ENCODE measurements around the gene ALMS1.
"Not testable (repeated sequence)": the region's sequence is repeated elsewhere in the genome, so short reads cannot be mapped to it uniquely, and the experiment has no call there.

Gene ALMS1

GRCh38 chr2:73626237-73626636 lies 240.6 kb downstream of the ALMS1 start:
- DNase-seq, result not testable (repeated sequence)

- DNase-seq, result not testable (repeated sequence)
Measured at GRCh38 chr2:73628493-73628892, 242.9 kb downstream of the ALMS1 start.

DNA sequence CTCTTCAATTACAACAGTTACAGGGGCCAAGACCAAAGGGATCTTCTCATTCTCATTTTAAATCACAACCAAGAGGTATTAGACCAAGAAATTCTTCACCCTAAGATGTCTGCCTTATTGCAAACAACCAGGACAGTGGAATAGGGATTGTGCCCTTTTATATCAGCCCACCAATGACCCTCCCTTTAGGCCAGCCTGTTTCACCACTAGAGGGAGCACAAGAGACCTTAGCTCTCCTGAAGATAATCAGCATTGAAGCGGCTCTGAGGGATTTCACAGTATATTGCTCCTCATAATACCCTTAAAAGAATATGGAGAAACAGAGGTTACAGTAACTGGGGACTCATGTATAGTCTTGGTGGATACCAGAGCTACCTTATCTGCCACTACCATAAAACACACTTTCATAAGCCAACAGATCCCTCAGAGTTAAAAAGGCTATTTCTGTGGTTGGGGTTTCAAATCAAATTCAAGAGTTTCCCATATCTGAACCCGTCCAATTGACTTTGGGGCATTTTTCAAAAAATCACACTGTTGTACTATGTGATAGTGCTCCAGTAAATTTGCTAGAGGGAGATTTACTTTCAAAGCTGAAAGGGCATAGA lies 245.1 kb downstream of the ALMS1 start:
- not testable (repeated sequence) for DNase-seq

- not testable (repeated sequence) for DNase-seq
Measured at GRCh38 chr2:73636977-73637376, 251.3 kb downstream of the ALMS1 start.

- DNase-seq, result no peak
Measured at GRCh38 chr2:73638429-73638828, 252.8 kb downstream of the ALMS1 start.

DNA sequence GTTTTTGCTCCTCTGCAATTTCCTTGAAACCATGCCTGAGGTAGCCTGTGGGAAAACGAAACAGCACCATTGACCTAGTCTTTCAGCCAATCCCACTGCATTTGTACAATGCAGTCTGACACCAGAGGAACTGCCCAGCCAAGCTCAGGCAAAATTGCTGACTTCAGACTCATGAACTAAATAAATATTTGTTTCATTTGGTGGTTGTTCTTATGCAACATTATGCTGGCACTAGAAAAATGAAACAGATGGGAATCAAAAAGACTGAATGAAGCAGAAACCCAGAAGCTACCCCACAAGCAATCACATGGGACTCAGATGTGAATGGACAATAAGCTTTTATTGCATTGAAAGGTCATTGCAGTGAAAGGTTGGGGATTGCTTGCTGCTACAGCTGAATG lies 254.9 kb downstream of the ALMS1 start:
- DNase-seq, result peak in 1 of 14 donors; percentile 15

GRCh38 chr2:73640946-73641766 lies 255.5 kb downstream of the ALMS1 start:
- DNase-seq, result no peak

DNA sequence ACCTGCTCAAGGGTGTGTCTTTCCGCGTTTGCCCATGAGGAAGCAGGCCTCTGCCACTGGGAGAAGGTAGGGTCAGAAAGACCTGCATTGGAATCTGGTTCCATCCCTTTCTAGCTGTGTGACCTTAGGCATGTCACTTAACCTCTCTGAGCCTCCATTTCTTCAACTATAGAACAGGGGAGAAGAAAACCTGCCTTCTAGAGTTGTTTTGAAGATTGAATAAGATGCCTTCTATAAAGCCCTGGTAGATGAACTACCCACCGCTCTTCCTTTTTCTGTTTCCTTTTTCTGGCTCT lies 256.1 kb downstream of the ALMS1 start:
- no peak for DNase-seq

- DNase-seq, result no peak
Measured at GRCh38 chr2:73642338-73643018, 256.8 kb downstream of the ALMS1 start, which contains the start of gene NAT8. TSS of gene NAT8 (minus strand) at chr2:73642422. CDS start at chr2:73641628, 794 bp downstream.

DNA sequence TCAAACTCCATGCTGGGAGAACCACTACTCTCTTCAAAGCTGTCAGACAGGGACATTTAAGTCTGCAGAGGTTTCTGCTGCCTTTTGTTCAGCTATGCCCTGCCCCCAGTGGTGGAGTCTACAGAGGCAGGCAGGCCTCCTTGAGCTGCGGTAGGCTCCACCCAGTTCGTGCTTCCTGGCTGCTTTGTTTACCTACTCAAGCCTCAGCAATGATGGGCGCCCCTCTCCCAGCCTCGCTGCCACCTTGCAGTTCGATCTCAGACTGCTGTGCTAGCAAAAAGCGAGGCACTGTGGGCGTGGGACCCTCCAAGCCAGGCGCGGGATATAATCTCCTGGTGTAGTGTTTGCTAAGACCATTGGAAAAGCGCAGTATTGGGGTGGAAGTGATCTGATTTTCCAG lies 262.1 kb downstream of the ALMS1 start:
- not testable (repeated sequence) for DNase-seq

DNA sequence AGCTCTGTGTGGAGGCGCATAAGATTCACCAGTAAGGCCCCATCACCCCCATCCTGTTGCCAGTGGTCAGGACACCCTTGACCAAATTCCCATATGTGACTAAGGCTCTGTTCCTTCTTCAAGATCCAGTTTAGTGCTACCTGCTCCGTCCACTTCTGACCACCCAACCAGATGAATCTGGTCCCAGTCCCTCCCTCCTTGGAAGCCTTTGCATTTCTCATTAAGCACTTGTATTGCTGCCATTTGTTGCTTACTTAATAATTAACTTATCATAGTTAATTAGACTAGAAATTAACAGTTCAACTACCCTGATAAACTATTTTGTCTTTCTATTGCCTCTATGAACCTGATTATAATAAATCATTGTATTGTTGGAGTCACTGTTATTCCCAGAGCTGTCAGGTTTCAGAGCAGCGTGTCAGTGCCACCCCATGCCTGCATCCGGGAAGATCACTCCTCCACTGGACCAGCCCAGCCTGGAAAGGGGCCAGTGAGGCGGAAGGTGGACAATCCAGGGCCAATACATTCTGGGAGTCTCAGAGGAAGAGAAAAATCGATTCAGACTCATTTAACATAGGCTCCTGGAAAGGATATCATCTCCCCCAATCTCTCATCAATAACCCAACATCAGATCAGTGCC lies 266.1 kb downstream of the ALMS1 start:
- DNase-seq, result no peak

GRCh38 chr2:73652348-73652747 lies 266.7 kb downstream of the ALMS1 start:
- no peak for DNase-seq

- DNase-seq, result no peak
Measured at GRCh38 chr2:73654175-73654574, 268.5 kb downstream of the ALMS1 start.

All from C1 segment of cervical spinal cord (tissue), 14 donors.